ENCODE data around the gene GPR17.

The GPR17 gene

DNA sequence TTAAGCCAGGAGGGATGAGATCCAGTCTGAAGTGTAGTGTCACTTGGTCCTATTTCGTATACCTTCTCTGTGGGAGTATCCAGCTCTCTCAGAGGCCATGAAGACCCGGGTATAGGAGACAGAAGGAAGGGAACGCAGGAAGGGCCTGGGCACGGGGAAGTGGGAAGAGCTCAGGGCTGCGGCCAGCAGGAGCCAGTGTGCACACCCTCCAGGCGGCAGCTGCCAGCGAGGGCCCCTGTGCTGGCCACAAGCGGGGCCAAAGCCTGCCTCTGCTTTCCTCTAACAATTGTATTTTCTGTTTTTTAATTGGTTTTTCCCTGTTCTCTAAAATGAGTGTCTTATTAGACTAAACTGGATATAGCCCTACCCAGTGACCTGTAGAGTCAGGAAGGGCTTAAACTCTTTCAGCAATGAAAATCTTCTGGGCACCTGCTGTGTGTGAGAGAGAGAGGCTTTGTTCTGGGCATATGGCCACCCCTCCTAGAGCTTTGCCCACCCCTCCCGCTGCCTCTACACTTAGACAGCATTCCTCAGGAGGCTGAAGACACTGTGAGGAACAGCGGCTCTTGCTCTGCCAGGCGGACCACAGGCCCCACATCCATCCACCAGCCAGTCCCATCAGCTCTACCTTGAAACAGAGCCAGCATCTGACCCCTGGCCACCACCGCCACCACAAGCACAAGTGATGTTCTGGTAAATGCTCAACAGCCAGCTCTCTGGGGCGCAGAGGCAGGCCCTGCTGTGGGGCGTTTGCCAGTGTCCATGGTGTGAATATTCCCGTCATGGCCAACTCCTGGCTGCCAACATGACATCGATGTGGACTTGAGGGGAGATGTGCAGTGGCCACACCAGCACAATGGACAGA, 9.5 kb downstream of the GPR17 start:
- DNase-seq, result no peak

DNA sequence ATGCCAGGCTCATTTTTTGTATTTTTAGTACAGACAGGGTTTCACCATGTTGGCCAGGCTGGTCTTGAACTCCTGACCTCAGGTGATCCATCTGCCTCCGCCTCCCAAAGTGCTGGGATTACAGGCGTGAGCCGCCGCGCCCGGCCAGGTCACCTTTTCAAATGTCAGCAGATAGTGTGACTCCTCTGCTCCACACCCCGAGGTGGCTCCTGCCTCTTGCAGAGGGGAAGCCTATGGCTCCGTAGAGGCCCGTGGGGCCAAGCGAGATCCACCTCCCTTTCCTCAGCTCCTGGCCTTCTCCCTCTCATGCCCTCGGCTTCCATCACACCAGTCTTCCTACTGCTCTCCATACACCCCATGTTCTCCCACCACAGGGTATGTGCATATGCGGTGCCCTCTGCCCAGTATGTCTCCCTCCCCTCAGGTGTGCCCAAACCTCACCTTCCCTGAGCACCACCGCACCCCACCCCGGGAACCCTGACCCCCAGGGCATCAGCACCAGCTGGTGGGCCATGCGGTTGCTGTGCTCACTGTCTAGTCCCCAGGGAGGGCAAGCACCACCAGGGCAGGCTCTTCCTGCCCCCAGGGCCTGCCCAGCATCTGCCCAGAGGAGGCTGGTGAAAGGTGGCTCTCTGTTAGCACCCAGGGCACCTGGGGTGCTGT, 10.7 kb downstream of the GPR17 start:
- no peak for DNase-seq

DNA sequence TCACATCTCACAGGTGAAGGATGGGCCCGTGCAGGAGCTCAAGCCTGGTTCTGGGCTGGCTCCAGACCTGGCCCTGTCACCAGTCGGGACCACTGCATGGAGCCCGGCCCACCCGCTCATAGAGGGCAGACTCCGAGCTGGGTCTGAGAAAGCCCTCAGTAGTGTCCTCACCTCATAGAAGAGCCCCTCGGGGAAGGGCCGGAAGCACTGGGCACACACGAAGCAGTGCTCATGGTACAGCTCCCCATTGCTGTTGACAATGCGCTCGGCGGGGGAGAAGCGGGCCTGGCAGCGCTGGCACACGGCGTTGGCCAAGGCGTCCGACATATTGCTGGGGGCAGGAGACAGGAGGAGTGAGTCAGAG, 11.3 kb downstream of the GPR17 start:
- DNase-seq, result no peak

DNA sequence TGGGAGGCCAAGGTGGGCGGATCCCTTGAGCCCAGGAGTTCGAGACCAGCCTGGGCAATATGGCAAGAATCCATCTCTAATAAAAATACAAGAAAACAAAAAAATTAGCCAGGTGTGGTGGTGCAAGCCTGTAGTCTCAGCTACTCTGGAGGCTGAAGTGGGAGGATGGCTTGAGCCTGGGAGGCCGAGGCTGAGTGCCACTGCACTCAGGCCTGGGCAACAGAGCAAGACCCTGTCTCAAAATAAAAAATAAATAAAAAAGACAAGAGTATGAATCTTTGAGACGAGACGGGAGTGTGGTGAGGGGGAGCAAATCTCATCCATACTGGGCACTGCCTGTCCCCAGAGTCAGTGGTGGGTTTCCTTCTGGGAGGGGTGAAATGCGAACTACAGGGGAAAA, 12.2 kb downstream of the GPR17 start:
- no peak for DNase-seq

DNA sequence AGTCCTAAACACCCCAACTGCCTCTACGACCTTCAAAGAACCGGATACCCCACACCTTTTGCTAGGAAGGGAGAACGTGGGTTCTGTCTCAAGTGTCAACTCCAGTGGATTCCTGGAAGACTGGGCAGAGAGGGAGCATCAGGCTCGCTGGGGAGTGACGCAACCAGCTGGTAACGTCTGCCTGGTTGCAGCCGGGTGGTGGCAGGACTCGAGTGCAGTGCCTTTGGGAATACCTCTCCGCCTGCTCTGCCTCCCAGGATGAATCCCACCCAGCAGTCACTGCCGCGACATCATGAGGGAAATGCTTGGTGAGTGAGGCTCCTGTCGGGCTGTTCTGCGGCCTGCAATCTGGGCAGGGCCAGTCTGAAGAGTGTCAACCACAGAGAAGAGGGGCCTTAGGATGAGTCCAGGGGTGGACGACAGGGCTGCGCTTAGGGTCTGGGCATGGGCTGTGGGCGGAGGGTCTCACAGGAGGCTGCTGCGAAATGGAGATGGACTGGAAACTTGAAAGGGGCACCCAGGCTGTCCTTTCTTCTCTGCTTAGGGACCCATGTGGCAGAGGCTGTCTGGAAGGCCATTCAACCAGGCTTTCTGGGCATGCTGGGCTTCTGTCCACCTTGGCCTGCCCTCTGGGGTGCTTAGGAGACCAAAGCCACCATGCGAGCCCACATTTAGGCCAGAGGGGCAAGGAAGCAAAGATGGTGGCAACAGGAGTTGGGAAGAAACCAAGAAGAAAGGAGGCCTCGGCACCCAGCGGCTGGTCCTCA, 12.9 kb downstream of the GPR17 start:
- DNase-seq, result peak in 1 of 4 experiments; percentile 1

DNA sequence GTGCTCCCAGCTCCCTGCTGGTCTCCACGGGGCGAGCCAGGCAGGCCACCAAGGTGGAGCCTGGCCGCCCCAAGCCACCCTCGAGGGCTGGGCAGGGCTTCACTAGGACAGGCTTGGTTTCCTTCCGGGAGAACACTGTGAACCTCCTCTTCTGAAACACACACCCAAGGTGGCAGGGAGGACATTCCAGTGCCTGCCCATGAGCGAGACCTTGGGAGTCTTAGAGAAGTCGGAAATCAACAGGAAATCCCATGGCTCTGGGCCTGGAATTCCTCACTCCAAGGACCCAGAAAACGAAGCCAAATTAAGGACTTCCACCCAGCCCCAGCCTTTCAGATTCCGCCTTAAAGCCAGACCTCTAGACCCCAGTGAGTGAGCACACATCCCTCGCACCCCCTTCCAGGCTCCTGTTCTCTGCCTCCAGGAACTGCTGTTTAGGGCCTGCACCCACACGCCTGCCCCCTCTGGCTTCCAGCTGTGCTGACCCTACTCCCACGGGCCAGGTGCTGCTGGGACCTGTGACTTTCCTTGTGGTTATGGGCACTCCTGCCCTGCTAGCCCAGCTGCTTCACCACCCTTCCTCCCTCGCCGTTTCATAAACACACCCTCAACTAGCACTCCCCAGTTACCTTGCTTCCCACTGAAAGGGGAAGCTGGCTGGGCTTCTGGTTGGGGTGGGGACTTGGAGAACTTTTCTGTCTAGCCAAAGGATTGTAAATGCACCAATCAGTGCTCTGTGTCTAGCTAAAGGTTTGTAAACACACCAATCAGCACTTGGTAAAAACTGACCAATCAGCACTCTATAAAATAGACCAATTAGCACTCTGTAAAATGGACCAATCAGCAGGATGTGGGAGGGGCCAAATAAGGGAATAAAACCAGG, 13.7 kb downstream of the GPR17 start:
- DNase-seq, result peak in 2 of 4 experiments; percentile 22 to 42

DNA sequence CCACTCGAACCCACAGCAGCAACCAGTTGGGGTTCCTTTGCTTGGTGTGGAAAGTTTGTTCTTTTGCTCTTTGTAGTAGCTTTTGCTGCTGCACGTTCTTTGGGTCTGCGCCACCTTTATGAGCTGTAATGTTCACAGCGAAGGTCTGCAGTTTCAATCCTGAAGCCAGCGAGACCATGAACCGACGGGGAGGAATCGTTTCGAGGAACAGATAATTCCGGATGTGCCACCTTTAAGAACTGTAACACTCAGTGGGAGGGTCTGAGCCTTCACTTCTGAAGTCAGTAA, 14.3 kb downstream of the GPR17 start:
- DNase-seq, result no peak

DNA sequence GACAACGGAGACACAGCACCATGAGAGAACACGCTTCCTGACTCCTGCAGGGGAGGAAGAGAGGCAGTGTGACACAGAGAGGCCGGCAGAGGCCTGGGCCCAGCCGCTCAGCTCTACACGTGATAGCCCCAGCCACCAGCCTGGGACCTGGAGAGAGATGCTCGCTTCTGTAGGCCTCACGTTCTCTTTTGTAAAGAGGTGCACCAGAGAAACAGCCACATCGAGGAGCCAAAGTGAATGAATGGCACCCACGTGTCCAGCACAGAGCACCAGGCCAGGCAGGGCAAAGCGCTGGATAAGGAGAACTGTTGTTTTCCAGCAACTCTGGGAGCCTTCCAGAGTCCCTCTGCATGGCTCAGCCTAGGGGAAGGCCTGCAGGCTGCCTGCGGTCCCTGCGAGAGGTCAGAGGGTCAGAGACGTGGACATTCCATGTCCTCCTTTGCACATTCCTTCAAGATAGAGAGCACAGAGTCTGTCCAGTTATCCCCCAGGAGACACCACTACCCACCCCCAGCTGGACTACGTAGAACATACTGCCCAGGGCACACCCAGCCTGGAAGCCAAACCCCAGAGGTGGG, 15.2 kb downstream of the GPR17 start:
- no peak for DNase-seq

DNA sequence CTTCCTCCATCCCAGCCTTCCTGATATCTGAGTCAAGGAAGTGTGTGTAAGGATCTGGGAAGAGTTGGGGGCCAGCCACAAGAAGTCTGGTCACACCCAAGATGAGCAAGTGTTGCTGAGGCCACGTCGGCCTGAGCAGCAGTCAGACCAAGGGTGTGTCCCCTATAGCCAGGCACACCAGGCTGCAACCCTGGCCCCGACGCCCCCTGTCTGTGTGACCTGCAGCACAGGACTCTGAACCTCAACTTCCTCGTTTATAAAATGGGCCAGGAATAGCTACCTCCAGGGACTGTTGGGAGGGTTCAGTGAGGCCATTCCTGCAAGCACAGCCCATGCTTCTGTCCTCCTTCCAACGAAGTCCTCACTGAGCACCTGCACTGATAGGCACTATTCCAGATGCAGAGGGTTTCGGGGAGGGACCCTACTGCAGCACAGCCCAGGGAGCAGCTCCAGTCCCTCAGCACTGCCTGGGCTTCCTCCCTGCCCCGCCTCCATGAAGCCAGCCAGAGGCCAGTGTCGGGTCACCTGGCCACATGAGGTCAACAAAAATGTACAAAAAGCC, 16.1 kb downstream of the GPR17 start:
- DNase-seq, result no peak

DNA sequence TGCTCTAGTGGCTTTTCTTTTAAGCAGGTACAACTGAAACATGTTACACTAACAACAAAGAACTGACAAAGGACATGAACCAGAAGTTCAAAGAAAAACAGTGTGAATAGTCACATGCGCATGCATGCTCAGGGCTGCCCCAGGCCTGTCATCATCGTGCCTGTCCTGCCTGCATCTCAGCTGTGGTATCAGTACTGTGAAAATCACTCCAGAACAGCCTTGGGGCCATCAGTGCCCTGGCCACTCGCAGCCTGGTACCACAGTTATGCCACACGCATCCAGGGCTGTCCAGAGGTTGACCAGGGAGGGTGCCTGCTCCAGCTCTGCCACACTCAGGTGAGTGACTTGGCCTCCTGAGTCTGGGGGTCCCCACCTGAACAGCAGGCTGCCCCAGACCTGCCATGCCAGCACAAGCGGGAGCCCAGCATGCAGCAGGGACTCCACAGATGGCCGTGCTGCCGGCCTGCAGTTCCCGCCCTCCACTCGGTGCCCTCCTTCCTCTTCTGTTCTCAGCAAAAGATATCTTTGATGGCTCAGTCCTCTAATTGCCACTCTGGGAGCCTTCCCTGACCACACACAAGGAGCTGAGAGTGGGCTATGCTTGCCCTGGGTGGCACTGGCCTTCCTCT, 17.1 kb downstream of the GPR17 start:
- no peak for DNase-seq

DNA sequence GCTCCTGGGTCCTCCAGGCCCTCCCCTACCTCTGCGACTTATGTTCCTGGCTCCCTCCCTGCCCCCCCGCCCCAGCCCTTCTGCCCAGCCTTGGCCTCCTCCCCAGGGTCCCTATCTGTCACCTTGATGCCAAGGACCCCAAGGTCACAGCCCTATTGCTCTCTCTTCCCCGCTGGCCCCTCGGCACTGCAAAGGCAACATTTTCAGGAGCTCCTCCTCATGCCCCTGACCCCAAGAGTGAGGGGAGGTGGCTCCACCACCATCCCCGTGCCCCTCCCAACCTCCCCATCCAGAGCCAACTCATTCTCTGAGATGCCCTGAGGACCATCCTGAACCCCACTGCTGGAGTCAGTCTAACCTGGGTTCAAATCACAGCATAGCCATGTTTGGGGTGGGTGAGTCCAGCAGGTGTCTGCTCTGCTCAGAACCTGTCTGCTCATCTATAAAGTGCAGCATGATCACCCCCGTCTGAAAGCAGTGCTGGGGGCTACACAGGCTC, 17.7 kb downstream of the GPR17 start:
- no peak for DNase-seq

DNA sequence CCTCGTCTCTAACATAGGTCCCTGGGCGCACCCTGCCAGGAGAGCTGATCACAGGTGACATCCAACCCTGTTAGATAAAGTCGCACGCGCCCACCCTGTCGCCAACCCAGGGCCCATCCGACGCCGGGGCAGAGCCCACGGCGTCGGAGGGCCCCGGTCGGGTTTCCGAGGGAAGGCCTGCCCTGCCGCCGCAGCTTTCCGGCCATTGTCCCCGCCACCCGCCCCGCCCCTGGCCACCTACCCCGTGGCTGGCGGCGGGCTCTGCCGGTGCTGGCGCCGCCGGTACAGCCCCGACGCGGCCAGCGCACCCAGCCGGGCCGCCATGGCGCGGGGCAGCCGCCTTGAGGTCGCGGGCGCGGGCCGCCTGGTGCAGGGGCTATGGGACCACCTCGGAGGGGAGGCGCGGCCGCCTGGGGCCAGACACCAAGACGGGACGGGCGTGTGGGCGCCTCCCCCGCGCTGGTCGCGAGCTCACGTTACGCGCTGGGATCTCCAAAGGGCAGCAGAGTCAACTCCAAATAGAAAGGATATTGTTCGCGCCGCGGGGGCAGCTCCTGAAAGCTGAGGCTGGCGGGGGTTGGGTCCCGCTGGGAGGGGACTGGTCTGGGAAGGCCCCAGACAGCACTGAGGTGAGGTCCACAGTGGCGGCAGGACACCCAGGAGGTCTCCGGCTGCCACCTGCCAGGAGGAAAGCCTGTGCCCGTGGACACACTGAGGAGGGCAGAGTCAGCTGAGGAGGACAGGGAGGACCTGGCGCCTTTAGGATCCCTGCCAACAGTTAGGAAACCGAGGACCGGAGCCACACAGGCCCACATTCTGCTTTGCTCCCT, 18.3 kb downstream of the GPR17 start:
- DNase-seq, result no peak

DNA sequence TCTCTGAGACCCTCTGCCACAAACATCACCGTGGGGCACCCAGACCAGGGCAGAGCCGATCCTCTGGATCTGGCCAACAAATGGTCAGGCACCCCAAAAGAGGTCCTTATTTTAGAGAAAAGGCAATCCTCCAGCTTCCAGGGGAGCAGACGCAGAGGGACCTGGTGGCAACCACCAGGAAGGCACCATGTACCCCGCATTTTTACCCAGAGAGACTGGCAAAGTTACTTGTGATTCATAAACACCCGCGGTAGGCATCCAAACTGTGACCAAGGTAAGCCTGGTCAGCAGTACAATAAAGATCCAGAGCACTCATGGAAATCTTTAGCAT, 18.9 kb downstream of the GPR17 start:
- DNase-seq, result no peak

DNA sequence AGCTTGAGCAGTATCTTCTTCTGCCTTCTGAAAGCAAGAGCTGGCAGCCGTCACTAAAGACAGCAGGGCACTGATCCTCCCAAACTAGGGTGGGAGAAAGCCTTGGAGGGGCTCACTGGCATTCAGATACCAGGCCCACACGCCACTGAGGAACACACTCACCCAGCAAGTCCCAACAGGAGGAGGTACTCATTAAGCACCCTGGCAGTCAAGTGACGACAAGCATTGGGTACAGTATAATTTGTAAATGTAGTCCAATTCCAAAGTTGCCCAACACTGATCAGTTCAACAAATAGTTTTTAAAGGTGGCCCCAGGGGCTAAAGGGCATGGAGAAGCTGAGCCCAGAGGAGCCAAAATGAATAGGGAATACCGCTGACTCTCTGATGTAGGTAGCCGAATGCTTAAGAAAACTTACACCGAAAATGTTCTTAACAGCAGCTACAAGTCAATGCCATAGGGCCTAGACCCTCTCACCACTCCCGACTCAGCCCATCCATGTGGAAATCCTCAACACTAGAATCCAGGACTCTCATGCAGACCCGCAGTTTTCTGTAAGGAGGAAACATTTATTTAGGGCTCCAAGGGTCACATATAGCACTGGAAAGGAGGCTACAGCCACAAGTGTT, 19.4 kb downstream of the GPR17 start:
- DNase-seq, result no peak

DNA sequence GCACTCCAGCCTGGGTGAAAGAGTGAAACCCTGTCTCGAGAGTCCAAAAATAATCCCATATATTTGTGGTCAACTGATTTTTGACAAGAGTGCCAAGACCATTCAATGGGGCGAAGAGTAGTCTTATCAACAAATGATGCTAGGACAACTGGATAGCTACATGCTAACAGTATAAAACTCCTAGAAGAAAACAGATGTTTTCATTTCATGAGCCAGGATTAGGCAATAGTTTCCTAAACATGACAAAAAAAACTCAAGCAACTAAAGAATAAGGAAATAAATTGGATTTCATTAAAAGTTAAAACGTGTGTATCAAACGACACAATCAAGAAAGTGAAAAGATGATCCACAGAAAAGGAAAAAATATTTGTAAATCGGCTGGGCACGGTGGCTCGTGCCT, 23.1 kb downstream of the GPR17 start:
- DNase-seq, result no peak

DNA sequence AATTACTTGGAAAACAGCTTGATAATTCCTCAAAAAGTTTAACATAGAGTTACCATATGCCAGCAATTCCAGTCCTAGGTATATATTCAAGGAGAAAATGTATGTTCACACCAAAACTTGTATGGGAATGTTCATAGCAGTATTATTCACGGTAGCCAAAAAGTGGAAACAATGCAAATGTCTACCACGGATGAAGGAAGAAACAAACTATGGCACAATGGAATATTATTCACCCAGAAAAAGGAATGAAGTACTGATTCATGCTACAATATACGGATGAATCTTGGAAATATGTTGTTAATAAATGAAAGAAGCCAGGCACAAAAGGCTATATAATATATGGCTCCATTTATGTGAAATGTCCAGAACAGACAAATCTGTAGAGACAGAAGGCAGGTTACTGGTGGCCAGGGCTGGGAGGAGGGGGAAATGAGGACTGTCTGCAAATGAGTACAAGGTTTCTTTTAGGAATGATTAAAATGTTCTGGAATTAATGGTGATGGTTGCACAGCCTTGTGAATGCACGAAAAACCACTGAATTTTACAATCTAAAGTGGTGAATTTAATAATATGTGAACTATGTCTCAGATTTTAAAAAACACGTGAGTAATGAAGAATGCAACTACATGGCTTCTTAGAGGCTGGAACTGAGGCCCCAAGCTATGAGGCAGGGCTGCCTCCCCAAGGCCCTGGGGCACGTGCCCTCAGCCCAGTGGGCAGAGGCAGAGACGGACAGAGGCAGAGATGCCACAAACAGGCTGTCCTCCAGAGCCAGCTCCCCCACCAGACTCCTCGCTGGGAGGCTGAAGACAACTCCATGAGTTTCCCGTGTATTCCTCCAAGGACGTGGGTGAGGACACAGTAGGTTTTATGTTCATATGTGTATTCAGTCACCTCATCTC, 24.4 kb downstream of the GPR17 start:
- DNase-seq, result no peak

DNA sequence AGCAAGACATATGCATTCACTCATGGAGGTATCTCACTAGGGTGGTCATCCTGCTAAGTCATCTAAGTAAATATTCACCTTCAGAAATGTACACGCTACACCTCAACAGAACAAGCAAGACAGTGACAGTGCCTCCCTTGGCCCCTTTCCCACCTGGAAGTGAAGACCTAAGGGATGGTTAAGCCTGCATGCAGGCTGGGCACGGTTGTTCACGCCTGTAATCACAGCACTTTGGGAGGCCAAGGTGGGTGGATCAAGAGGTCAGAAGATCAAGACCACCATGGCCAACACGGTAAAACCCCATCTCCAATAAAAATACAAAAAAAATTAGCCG, 25.0 kb downstream of the GPR17 start:
- no peak for DNase-seq

DNA sequence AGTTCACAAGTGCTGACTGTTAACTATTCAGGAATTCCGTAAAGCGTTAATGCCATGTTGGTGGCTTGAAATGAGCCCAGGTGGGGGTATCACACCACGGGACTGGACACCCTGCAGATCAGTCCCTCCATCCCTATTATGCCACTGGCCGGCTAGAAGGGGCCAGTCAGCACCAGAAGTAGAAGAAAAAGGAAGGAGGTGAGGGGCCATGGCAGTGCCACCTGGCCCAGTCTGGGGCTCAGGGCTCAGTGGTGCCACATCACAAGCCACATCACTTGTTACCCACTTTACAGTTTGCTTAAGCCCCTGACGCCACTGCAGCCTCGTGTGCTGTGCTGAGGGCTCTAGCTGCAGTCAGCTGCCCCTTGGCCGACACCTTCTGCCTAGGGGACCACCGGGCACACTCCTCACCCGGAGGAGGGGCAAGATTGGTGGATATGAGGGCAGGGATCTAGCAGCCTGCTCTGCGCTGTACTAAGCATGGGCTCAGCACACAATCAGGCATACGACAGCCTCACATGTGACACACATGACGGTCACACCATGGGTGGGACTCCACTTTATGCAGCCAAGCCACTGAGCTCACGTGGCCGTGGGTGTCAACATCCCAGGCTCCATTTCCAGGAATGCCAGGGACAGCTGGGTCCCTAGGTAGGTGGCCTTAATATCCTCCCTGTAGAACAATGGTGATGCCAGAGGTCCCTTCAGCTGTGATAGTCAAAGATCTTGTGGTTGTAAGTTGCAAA, 25.8 kb downstream of the GPR17 start:
- peak in 1 of 4 experiments; percentile 27 for DNase-seq
